ENCODE results near the gene PLA2G4A.

PLA2G4A gene

GRCh38 chr1:186930238-186930637, 101.5 kb downstream of the PLA2G4A start:
- H3K4me3 ChIP-seq (replicated peaks in 1 of 2; ENCODE audit: low read depth in 2 of 2, low read length in 2 of 2): no peak overlapping the region
- DNase-seq (ENCODE audit: low read depth in 2 of 2): no peak
- TF ChIP-seq CTCF (IDR thresholded peaks at IDR 0.05; ENCODE audit: low read depth, low read length): no peak

- no peak for TF ChIP-seq CTCF (IDR thresholded peaks at IDR 0.05; ENCODE audit: low read depth, low read length)
- DNase-seq (ENCODE audit: low read depth in 2 of 2): no peak
Observed at GRCh38 chr1:186937016-186937670, 108.4 kb downstream of the PLA2G4A start.

GRCh38 chr1:186943891-186944686, 115.3 kb downstream of the PLA2G4A start:
- DNase-seq (ENCODE audit: low read depth in 2 of 2): peak in 1 of 2 donors; percentile 16
- no peak for TF ChIP-seq CTCF (IDR thresholded peaks at IDR 0.05; ENCODE audit: low read depth, low read length)
- H3K4me3 ChIP-seq (replicated peaks in 1 of 2; ENCODE audit: low read depth in 2 of 2, low read length in 2 of 2): no peak overlapping the region

More at GRCh38 chr1:186937016-186937670, 108.4 kb downstream of the PLA2G4A start:
- H3K4me3 ChIP-seq (replicated peaks in 1 of 2; ENCODE audit: low read depth in 2 of 2, low read length in 2 of 2): no peak overlapping the region

GRCh38 chr1:186945146-186945545, 116.4 kb downstream of the PLA2G4A start:
- TF ChIP-seq CTCF (IDR thresholded peaks at IDR 0.05; ENCODE audit: low read depth, low read length): no peak
- no peak overlapping the region for H3K4me3 ChIP-seq (replicated peaks in 1 of 2; ENCODE audit: low read depth in 2 of 2, low read length in 2 of 2)
- DNase-seq (ENCODE audit: low read depth in 2 of 2): no peak

GRCh38 chr1:186948535-186948934, 119.8 kb downstream of the PLA2G4A start:
- H3K4me3 ChIP-seq (replicated peaks in 1 of 2; ENCODE audit: low read depth in 2 of 2, low read length in 2 of 2): no peak overlapping the region
- TF ChIP-seq CTCF (IDR thresholded peaks at IDR 0.05; ENCODE audit: low read depth, low read length): no peak
- peak; percentile 38 to 61 for DNase-seq (ENCODE audit: low read depth in 2 of 2)

- TF ChIP-seq CTCF (IDR thresholded peaks at IDR 0.05; ENCODE audit: low read depth, low read length): no peak
- H3K4me3 ChIP-seq (replicated peaks in 1 of 2; ENCODE audit: low read depth in 2 of 2, low read length in 2 of 2): no peak overlapping the region
- no peak for DNase-seq (ENCODE audit: low read depth in 2 of 2)
Observed at GRCh38 chr1:186949173-186949572, 120.4 kb downstream of the PLA2G4A start.
